Ectodermal cell (in vitro differentiated cells): ENCODE data around the gene PLCH2.

Experiments
- H3K27ac ChIP-seq: 2 replicates; pipeline ENCODE4 v1.7.0; 2013; ENCODE audit warnings: mild to moderate bottlenecking, low read depth, low read length; ENCODE audit not compliant: insufficient read depth, poor library complexity, severe bottlenecking
- H3K27me3 ChIP-seq: 2 replicates; pipeline ENCODE4 v1.7.0; 2013; ENCODE audit warnings: mild to moderate bottlenecking, low read length; ENCODE audit not compliant: insufficient read depth, control insufficient read depth, poor library complexity, severe bottlenecking
- H3K36me3 ChIP-seq: one replicate; pipeline ENCODE4 v1.7.0; 2013; ENCODE audit warnings: low read length; ENCODE audit not compliant: control insufficient read depth, insufficient read depth
- H3K4me1 ChIP-seq: one replicate; pipeline ENCODE4 v1.7.0; 2013; ENCODE audit warnings: low read length; ENCODE audit not compliant: control insufficient read depth, insufficient read depth
- H3K4me3 ChIP-seq: 2 replicates; pipeline ENCODE4 v1.7.0; 2013; ENCODE audit warnings: low read depth, low read length, control low read depth; ENCODE audit not compliant: insufficient read depth
- H3K9me3 ChIP-seq: 2 replicates; pipeline ENCODE4 v1.7.0; 2013; ENCODE audit warnings: mild to moderate bottlenecking, low read length, moderate library complexity; ENCODE audit not compliant: control insufficient read depth
- WGBS, 2 experiments: methylation state at CpG; one replicate each; pipeline ENCODE4 v1.1.7; 2013; ENCODE audit warnings: missing lambda C conversion rate in 2 of 2; 5-methylcytosine and 5-hydroxymethylcytosine counted together

The PLCH2 gene

GRCh38 chr1:2441746-2442145 is 34.3 kb upstream of the PLCH2 start:
- Histone ChIP-seq H3K27me3 (peaks cover 37% of the 10 kb centered on the region), H3K4me3 (no peak overlapping the region)

GRCh38 chr1:2442661-2443060 is 33.4 kb upstream of the PLCH2 start:
- Histone ChIP-seq H3K36me3 (no peaks in the 10 kb centered on the region), H3K27ac (no peak overlapping the region), H3K4me3 (no peak overlapping the region), H3K27me3 (peaks cover 37% of the 10 kb centered on the region), H3K4me1 (peaks cover 41% of the 10 kb centered on the region), H3K9me3 (no peaks in the 10 kb centered on the region)
- 86 to 88% methylated on average over 6 of the region's 6 CpGs for WGBS, 2 experiments

More at GRCh38 chr1:2441746-2442145, 34.3 kb upstream of the PLCH2 start:
- H3K4me1 ChIP-seq = peaks cover 32% of the 10 kb centered on the region
- H3K36me3 ChIP-seq = no peaks in the 10 kb centered on the region
- no peak overlapping the region for H3K27ac ChIP-seq
- WGBS, 2 experiments = 85% methylated on average over 13 of the region's 13 CpGs
- H3K9me3 ChIP-seq = no peaks in the 10 kb centered on the region

GRCh38 chr1:2443277-2444137 is 32.6 kb upstream of the PLCH2 start:
- Histone ChIP-seq H3K27me3 (peaks cover 37% of the 10 kb centered on the region), H3K27ac (no peak overlapping the region), H3K4me1 (peaks cover 50% of the 10 kb centered on the region), H3K36me3 (no peaks in the 10 kb centered on the region), H3K9me3 (no peaks in the 10 kb centered on the region), H3K4me3 (peak overlapping the region; percentile 27)
- WGBS, 2 experiments = 2 to 3% methylated on average over 107 of the region's 107 CpGs

- 44 to 49% methylated on average over 27 of the region's 27 CpGs for WGBS, 2 experiments
- Histone ChIP-seq H3K9me3 (no peaks in the 10 kb centered on the region), H3K4me1 (peaks cover 52% of the 10 kb centered on the region), H3K27me3 (peaks cover 37% of the 10 kb centered on the region), H3K36me3 (no peaks in the 10 kb centered on the region), H3K27ac (no peak overlapping the region), H3K4me3 (peak overlapping the region; percentile 20)
These were observed 31.9 kb upstream of the PLCH2 start for GRCh38 chr1:2444138-2444591.

GRCh38 chr1:2445162-2445822 is 30.8 kb upstream of the PLCH2 start:
- 90% methylated on average over 16 of the region's 16 CpGs for WGBS, 2 experiments
- H3K4me3 ChIP-seq = no peak overlapping the region
- H3K27me3 ChIP-seq = peaks cover 37% of the 10 kb centered on the region
- peaks cover 59% of the 10 kb centered on the region for H3K4me1 ChIP-seq
- no peaks in the 10 kb centered on the region for H3K9me3 ChIP-seq
- no peak overlapping the region for H3K27ac ChIP-seq
- H3K36me3 ChIP-seq = no peaks in the 10 kb centered on the region

- Histone ChIP-seq H3K4me1 (peaks cover 59% of the 10 kb centered on the region), H3K4me3 (no peak overlapping the region), H3K27me3 (peaks cover 37% of the 10 kb centered on the region), H3K27ac (peak overlapping the region; percentile 90), H3K9me3 (no peaks in the 10 kb centered on the region), H3K36me3 (no peaks in the 10 kb centered on the region)
- 86 to 87% methylated on average over 15 of the region's 15 CpGs for WGBS, 2 experiments
These were observed 30.3 kb upstream of the PLCH2 start for GRCh38 chr1:2445823-2446215.

- Histone ChIP-seq H3K27ac (peak overlapping the region; percentile 90), H3K4me3 (no peak overlapping the region), H3K9me3 (no peaks in the 10 kb centered on the region), H3K36me3 (no peaks in the 10 kb centered on the region), H3K27me3 (peaks cover 36% of the 10 kb centered on the region), H3K4me1 (peaks cover 64% of the 10 kb centered on the region)
- 5% methylated on average over 13 of the region's 13 CpGs for WGBS, 2 experiments
These were observed 29.7 kb upstream of the PLCH2 start for GRCh38 chr1:2446394-2446793.

- WGBS, 2 experiments = 64 to 66% methylated on average over 9 of the region's 9 CpGs
- H3K36me3 ChIP-seq = no peaks in the 10 kb centered on the region
- H3K4me1 ChIP-seq = peaks cover 67% of the 10 kb centered on the region
- H3K27me3 ChIP-seq = peaks cover 34% of the 10 kb centered on the region
- no peak overlapping the region for H3K4me3 ChIP-seq
- H3K9me3 ChIP-seq = no peaks in the 10 kb centered on the region
- peak overlapping the region; percentile 90 for H3K27ac ChIP-seq
These were observed 29.2 kb upstream of the PLCH2 start for GRCh38 chr1:2446861-2447260.

GRCh38 chr1:2447276-2448097 is 28.6 kb upstream of the PLCH2 start:
- Histone ChIP-seq H3K4me1 (peaks cover 73% of the 10 kb centered on the region), H3K27me3 (peaks cover 27% of the 10 kb centered on the region), H3K4me3 (no peak overlapping the region), H3K36me3 (no peaks in the 10 kb centered on the region), H3K27ac (peak overlapping the region; percentile 90), H3K9me3 (no peaks in the 10 kb centered on the region)
- WGBS, 2 experiments = 73 to 76% methylated on average over 23 of the region's 23 CpGs

- 80 to 81% methylated on average over 18 of the region's 18 CpGs for WGBS, 2 experiments
- Histone ChIP-seq H3K27me3 (peaks cover 21% of the 10 kb centered on the region), H3K36me3 (no peaks in the 10 kb centered on the region), H3K27ac (no peak overlapping the region), H3K4me3 (no peak overlapping the region), H3K4me1 (peaks cover 75% of the 10 kb centered on the region), H3K9me3 (no peaks in the 10 kb centered on the region)
These were observed 28.0 kb upstream of the PLCH2 start for GRCh38 chr1:2448098-2448445.
